ENCODE results near the gene TBK1.

DNA sequence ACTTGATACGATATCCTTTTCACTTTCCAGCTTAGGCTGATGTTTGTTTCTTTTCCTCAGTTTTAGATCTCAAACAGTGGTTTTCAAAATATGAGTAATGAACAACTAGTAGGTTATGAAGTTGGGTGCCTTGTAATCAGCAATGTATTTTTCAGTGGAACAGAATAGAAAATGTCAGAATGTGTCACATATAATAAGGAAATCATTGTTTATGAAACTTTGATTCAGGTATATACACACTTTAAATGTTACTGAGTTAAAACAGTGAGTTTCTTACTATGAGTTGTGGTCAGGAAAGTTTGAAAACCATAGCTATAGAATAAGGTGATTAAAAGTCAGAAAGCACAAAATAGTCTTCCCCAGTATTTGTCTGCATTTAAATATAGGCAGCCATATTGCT lies 39.8 kb downstream of the TBK1 start:
- TF ChIP-seq, protein P1, sequence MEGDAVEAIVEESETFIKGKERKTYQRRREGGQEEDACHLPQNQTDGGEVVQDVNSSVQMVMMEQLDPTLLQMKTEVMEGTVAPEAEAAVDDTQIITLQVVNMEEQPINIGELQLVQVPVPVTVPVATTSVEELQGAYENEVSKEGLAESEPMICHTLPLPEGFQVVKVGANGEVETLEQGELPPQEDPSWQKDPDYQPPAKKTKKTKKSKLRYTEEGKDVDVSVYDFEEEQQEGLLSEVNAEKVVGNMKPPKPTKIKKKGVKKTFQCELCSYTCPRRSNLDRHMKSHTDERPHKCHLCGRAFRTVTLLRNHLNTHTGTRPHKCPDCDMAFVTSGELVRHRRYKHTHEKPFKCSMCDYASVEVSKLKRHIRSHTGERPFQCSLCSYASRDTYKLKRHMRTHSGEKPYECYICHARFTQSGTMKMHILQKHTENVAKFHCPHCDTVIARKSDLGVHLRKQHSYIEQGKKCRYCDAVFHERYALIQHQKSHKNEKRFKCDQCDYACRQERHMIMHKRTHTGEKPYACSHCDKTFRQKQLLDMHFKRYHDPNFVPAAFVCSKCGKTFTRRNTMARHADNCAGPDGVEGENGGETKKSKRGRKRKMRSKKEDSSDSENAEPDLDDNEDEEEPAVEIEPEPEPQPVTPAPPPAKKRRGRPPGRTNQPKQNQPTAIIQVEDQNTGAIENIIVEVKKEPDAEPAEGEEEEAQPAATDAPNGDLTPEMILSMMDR (IDR thresholded peaks at IDR 0.05): no peak
- TF ChIP-seq POLR2A (IDR thresholded peaks at IDR 0.05): no peak

Measured in upper lobe of left lung (tissue), 4 donors.